Measurements from ENCODE around the gene ZRSR2. TPM values are rescaled to one million over a fixed set of nuclear protein-coding genes. Genes with fewer than 3 reads are reported as not detected.

Gene ZRSR2
- total RNA-seq, 1 experiment from 2014 or later: 4.6 TPM

DNA sequence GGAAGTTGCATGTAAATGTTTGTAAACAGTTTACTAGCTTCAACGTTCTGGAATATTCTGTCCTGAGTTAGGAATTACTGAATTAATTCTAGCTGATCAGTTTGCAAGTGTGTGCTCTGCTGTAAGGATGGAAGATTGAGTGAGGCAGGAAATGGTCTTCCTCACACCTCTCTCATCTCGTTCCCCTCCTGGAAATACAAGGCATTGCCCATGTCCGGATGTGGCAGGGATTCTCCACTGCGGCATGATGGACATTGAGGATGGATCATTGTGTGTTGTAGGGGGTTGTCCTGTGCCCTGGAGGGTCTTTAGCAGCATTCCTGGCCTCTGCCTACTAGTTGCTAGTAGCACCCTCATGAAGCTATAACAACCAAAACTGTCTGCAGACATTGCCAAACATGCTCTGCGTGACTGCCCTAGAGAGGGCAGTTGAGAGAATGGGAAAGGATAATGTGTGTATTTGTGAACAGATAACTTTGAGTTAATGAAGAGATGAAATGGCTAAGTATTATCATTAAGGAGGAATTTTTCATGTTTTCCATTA is 39.6 kb upstream of the ZRSR2 start:
- H3K9me2 ChIP-seq (ENCODE audit: insufficient read depth): no peaks in the 10 kb centered on the region
- ChIA-PET POLR2A (no interaction called here), RAD21 (ENCODE audit: low non-redundant PET in 1 of 2, low total read pairs in 2 of 2, uncharacterized antibody in 2 of 2, unreplicated experiment in 2 of 2) (no interaction called here), CTCF (no interaction called here)
- no peaks in the 10 kb centered on the region for H3K36me3 ChIP-seq (ENCODE audit: control insufficient read depth in 1 of 2, insufficient read depth in 2 of 2, low read length in 2 of 2)
- no peak overlapping the region for H3K9ac ChIP-seq (ENCODE audit: low read length)
- no peaks in the 10 kb centered on the region for H3K9me3 ChIP-seq (ENCODE audit: control insufficient read depth in 1 of 2, insufficient read depth in 1 of 2, low read depth in 1 of 2, low read length in 2 of 2)
- H3K27me3 ChIP-seq (ENCODE audit: insufficient read depth, low read length): no peaks in the 10 kb centered on the region
- BruUV-seq (replicated peaks): no TSS peak
- DNase-seq (ENCODE audit: low read depth, low spot score): no peak
- intact Hi-C loops (cut with micrococcal nuclease): no loop called here
- H3K79me2 ChIP-seq (ENCODE audit: insufficient read depth, low read length): no peaks in the 10 kb centered on the region
- TF ChIP-seq CTCF (IDR thresholded peaks at IDR 0.05 in 2 of 3, conservative IDR thresholded peaks at IDR 0.05 in 1 of 3; ENCODE audit: borderline replicate concordance in 1 of 3, insufficient read depth in 1 of 3, low read depth in 2 of 3, low read length in 2 of 3) (no peak), FOSL1 (IDR thresholded peaks at IDR 0.05; ENCODE audit: low read depth) (no peak), EGR1 (IDR thresholded peaks at IDR 0.05; ENCODE audit: low read depth) (no peak), TCF7L2 (IDR thresholded peaks at IDR 0.05; ENCODE audit: borderline replicate concordance, extremely low read depth, insufficient read depth, insufficient read length) (no peak), POLR2A (IDR thresholded peaks at IDR 0.05; ENCODE audit: borderline replicate concordance, extremely low read depth, insufficient read depth, insufficient read length) (no peak), ATF3 (IDR thresholded peaks at IDR 0.05) (no peak), CBX3 (IDR thresholded peaks at IDR 0.05; ENCODE audit: low read depth) (no peak), RAD21 (IDR thresholded peaks at IDR 0.05; ENCODE audit: low read depth) (no peak), EZH2phosphoT487 (IDR thresholded peaks at IDR 0.05; ENCODE audit: borderline replicate concordance) (no peak), ZNF274 (IDR thresholded peaks at IDR 0.05; ENCODE audit: low read depth, low read length) (no peak), POLR2AphosphoS5 (IDR thresholded peaks at IDR 0.05; ENCODE audit: low read depth, low read length) (no peak), SIN3A (IDR thresholded peaks at IDR 0.05; ENCODE audit: low read depth) (no peak), CEBPB (IDR thresholded peaks at IDR 0.05; ENCODE audit: low read depth) (no peak), YY1 (IDR thresholded peaks at IDR 0.05; ENCODE audit: extremely low read depth, insufficient replicate concordance, low read depth, low read length) (no peak), ZBTB33 (IDR thresholded peaks at IDR 0.05; ENCODE audit: extremely low read depth, insufficient replicate concordance, low read length) (no peak)
- TF ChIP-seq, protein P1, sequence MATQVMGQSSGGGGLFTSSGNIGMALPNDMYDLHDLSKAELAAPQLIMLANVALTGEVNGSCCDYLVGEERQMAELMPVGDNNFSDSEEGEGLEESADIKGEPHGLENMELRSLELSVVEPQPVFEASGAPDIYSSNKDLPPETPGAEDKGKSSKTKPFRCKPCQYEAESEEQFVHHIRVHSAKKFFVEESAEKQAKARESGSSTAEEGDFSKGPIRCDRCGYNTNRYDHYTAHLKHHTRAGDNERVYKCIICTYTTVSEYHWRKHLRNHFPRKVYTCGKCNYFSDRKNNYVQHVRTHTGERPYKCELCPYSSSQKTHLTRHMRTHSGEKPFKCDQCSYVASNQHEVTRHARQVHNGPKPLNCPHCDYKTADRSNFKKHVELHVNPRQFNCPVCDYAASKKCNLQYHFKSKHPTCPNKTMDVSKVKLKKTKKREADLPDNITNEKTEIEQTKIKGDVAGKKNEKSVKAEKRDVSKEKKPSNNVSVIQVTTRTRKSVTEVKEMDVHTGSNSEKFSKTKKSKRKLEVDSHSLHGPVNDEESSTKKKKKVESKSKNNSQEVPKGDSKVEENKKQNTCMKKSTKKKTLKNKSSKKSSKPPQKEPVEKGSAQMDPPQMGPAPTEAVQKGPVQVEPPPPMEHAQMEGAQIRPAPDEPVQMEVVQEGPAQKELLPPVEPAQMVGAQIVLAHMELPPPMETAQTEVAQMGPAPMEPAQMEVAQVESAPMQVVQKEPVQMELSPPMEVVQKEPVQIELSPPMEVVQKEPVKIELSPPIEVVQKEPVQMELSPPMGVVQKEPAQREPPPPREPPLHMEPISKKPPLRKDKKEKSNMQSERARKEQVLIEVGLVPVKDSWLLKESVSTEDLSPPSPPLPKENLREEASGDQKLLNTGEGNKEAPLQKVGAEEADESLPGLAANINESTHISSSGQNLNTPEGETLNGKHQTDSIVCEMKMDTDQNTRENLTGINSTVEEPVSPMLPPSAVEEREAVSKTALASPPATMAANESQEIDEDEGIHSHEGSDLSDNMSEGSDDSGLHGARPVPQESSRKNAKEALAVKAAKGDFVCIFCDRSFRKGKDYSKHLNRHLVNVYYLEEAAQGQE (IDR thresholded peaks at IDR 0.05; ENCODE audit: low read depth): no peak
- no peaks in the 10 kb centered on the region for H3K4me1 ChIP-seq (ENCODE audit: control insufficient read depth in 1 of 2, insufficient read depth in 2 of 2, low read length in 2 of 2)
- no peak overlapping the region for H3K4me3 ChIP-seq (replicated peaks in 1 of 2; ENCODE audit: low read depth in 1 of 2, low read length in 2 of 2)
- ATAC-seq: no peak
- no peak overlapping the region for H2AFZ ChIP-seq (ENCODE audit: low read depth, low read length, poor library complexity, severe bottlenecking)
- no peak overlapping the region for H3K4me2 ChIP-seq (ENCODE audit: low read length)
- no peak overlapping the region for H3K27ac ChIP-seq (ENCODE audit: low read depth, low read length)
- no peaks in the 10 kb centered on the region for H4K20me1 ChIP-seq (ENCODE audit: insufficient read depth)

Data from HCT116 (cell line).